ENCODE results near the gene TMEM140.
"Not testable (repeated sequence)": the region's sequence is repeated elsewhere in the genome, so short reads cannot be mapped to it uniquely, and the experiment has no call there.

The TMEM140 gene

GRCh38 chr7:135208102-135208793, 60.4 kb downstream of the TMEM140 start:
- no peak for DNase-seq (ENCODE audit: low read depth)
- no peak overlapping the region for H3K4me3 ChIP-seq (ENCODE audit: low read depth, low read length)
- TF ChIP-seq CTCF (conservative IDR thresholded peaks at IDR 0.05; ENCODE audit: low read depth, low read length): no peak

DNA sequence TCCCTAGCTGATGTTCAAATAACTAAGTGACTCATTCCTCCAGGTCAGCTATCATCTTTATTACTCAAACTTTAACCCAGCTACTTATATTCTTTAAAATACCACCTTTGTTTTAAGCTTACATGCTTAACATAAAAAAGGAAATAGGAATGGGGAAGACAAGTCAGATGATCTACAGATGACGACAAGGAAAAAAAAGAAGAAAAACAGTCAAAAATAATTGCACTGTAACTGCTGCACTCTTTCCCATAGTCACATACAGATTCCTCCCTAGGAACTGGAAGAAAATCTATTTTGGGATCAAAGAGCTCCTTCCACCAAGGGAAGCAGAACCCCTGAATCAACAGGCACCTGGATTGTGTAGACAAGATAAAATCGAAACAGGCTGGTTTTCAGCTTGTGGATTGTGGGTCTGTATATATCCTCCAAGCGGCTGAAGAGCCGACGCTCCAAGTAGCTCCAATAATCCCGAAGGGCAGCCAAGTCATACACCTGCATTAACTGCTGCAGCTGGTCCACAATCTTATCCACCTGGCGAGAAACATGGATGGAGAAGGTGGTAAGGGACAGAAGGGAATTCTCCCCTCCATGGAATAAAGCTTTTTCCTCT, 61.5 kb downstream of the TMEM140 start:
- no peak for TF ChIP-seq CTCF (conservative IDR thresholded peaks at IDR 0.05; ENCODE audit: low read depth, low read length)
- no peak overlapping the region for H3K4me3 ChIP-seq (ENCODE audit: low read depth, low read length)
- no peak for DNase-seq (ENCODE audit: low read depth)

- peak overlapping the region; percentile 94 for H3K4me3 ChIP-seq (ENCODE audit: low read depth, low read length)
- no peak for DNase-seq (ENCODE audit: low read depth)
- no peak for TF ChIP-seq CTCF (conservative IDR thresholded peaks at IDR 0.05; ENCODE audit: low read depth, low read length)
Observed at GRCh38 chr7:135210888-135211178, 63.0 kb downstream of the TMEM140 start.

DNA sequence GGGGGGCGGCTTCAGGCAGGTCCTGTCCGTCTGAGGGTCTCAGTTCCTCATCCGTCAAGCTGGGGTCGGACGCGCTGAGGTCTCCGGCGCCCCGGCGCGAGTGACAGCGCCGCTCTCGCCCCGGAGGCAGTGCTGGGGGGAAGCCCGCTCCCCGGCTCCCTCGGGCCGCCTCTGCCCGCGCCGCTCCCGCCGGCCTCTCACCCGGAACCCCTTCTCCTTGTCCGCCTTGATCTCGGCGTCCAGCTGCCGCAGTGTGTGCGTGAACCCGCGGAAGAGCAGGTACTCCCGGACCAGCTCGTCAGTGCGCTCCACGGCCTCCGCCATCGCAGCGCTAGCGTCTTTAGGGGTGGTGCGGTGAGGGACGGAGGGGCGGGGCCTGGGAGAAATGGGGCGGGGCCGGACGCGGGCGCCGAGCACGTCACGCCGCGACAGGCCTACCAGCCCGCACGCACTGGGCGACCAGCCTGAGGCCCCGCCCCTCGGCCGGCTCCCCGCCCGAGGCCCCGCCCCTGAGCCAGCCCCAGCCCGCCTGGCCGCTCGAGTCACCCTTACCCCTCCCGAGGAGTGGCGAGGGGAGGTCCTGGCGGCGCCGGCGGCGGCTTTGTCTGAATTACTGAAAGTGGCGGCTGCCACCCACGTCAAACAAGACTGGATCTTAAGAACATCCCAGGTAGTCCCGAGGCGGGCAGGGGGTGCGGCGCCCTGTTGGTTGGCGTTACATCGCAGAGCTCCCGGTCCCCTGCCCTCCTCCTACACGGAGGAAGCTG, 63.5 kb downstream of the TMEM140 start, which contains the start of gene WDR91:
Gene WDR91, minus strand, starts transcription at position 348 of the 767 bp plus-strand sequence. Its CDS starts 24 bp downstream, at position 324.
- H3K4me3 ChIP-seq (ENCODE audit: low read depth, low read length): peak within 1 kb of the TSS; percentile 94
- peak; percentile 92 for DNase-seq (ENCODE audit: low read depth)
- TF ChIP-seq CTCF (conservative IDR thresholded peaks at IDR 0.05; ENCODE audit: low read depth, low read length): no peak

GRCh38 chr7:135211946-135212685, 64.2 kb downstream of the TMEM140 start:
- H3K4me3 ChIP-seq (ENCODE audit: low read depth, low read length): peak overlapping the region; percentile 94
- not testable (repeated sequence) for DNase-seq (ENCODE audit: low read depth)

GRCh38 chr7:135213831-135214230, 66.0 kb downstream of the TMEM140 start:
- TF ChIP-seq CTCF (conservative IDR thresholded peaks at IDR 0.05; ENCODE audit: low read depth, low read length): no peak
- no peak for DNase-seq (ENCODE audit: low read depth)
- no peak overlapping the region for H3K4me3 ChIP-seq (ENCODE audit: low read depth, low read length)

DNA sequence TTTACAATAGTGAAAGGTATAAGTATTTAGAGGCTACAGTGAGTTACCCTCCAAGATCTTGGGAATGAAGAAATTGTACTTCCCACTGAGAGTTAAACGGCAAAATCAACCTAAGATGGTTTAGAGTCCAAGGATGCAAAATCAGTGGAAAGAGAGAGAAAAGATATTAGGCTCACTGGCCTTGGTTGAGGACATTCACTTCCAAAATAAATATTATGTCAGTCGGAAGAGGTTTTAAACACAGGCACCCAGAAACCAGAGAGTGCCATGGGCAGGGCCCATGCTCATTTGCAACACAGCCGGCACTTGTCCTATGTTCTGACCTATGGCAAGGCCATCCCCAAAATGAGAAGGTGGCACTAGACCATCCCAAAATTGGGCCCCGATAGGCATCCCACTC, 67.3 kb downstream of the TMEM140 start:
- H3K4me3 ChIP-seq (ENCODE audit: low read depth, low read length): no peak overlapping the region
- TF ChIP-seq CTCF (conservative IDR thresholded peaks at IDR 0.05; ENCODE audit: low read depth, low read length): no peak
- DNase-seq (ENCODE audit: low read depth): no peak

Data from choroid plexus epithelial cell (primary cell).